CD4-positive, alpha-beta T cell treated with Interleukin-15 for 4 hours (primary cell): ENCODE measurements around the gene DYRK1A.

Source experiments
- DNase-seq: peaks from one replicate; pipeline ENCODE4 v3.0.0-alpha.2; 2020; ENCODE audit warnings: low spot score

The DYRK1A gene

DNA sequence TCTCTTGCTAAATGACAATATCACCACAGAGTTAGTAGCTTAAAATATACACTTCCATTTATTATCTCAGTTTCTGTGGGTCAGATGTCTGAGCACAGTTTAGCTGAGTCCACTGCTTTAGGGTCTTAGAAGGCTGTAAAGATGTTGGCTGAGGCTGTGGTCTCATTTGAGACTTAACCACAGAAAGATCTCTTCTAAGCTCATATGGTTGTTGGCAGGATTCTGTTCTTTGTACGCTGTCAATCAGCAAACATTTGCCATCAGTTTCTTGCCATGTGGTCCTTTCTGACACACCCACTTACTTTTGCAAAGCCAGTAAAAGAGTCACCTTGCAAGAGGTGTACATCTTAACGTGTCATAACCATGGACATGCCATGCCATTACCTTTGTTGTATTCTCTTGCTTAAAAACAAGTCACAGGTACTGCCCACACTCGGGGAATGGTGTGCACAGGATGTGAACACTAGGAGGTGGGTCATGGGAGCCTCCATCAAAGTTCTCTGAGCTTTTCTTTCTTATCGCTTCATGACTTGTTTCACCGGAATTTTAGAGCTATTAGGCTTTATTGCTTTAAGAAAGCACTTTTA, 18.7 kb downstream of the DYRK1A start:
- no peak for DNase-seq

GRCh38 chr21:37386151-37386550, 19.6 kb downstream of the DYRK1A start:
- DNase-seq, result no peak

DNA sequence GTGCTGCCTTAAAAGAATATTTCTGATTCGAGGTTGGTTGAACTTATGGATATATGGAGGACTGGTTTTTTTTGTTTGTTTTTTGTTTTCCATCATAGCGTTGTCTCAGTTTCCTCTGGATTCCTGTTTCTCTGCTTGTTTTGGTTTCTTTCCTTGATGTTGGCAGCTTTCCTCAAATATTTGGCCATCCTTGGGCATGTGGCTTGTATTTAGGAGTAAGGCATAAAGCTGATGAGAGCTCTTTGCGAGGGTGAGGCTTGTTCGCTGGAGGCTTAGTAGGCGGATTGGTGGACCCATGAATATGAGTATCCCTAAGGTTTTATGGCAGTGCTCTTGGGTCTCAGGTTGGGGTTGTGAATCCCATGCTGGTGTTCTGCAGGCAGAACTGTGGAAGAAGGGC, 22.9 kb downstream of the DYRK1A start:
- no peak for DNase-seq

- no peak for DNase-seq
These were observed 25.1 kb downstream of the DYRK1A start for GRCh38 chr21:37391666-37392065.

DNA sequence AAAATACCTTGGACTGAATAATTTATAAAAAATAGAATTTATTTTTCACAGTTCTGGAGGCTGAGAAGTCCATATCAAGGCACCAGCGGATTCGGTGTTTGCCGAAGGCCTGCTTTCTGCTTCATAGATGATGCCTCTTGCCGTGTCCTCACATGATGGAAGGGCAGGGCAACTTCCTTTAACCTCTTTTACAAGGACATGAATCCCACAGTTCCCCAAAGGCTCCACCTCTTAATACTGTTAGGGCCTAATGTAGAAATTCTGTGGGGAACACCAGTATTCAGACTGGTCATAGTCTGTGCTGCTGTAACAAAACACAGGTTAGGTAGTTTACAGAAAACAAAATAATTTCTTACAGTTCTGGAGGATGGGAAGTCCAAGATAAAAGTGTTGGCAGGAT, 25.9 kb downstream of the DYRK1A start:
- no peak for DNase-seq

GRCh38 chr21:37393030-37393429, 26.5 kb downstream of the DYRK1A start:
- DNase-seq, result no peak

DNA sequence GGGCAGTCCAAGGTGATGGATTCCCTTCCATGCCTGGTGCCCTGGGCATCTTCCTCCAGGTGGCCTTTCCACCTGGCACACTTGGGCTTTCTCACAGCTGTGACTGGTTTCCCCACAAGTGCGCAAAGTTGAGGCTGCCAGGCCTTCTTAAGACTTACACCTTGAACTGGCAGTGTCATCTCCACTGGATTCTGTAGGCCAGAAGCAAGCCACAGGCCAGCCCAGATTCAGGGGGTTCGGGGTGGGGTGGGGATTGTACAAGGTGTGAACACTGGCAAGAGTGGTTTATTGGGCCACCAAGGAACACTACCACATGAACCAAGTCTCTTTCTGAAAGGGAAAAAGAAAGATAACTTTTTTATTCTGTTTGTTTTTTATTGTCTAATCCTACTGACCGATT, 27.2 kb downstream of the DYRK1A start:
- DNase-seq, result no peak

- no peak for DNase-seq
These were observed 29.4 kb downstream of the DYRK1A start for GRCh38 chr21:37395961-37396360.

GRCh38 chr21:37396855-37397254, 30.3 kb downstream of the DYRK1A start:
- no peak for DNase-seq

DNA sequence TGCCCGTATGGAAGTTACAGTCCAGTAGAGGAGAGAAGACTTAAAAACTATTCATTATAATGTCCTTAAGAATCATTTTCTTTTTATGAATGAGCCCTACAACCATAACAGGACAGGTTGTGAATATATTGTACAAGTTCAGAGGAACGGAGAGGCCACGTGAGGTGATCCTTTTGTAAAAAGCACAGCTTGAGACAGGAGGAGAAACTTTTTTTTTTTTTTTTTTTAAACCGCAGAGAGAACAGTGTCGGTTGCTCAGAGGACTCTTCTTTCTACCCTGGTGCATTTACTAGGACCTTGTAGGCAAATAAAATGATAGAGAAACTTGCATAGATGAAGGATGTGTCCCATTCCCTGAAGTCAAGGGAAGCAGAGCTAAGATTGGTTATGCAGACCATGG, 32.1 kb downstream of the DYRK1A start:
- no peak for DNase-seq

- no peak for DNase-seq
These were observed 35.8 kb downstream of the DYRK1A start for GRCh38 chr21:37402251-37402867.

- DNase-seq, result no peak
These were observed 39.1 kb downstream of the DYRK1A start for GRCh38 chr21:37405629-37406028.

GRCh38 chr21:37407719-37408420, 41.3 kb downstream of the DYRK1A start:
- DNase-seq, result peak; percentile 18

DNA sequence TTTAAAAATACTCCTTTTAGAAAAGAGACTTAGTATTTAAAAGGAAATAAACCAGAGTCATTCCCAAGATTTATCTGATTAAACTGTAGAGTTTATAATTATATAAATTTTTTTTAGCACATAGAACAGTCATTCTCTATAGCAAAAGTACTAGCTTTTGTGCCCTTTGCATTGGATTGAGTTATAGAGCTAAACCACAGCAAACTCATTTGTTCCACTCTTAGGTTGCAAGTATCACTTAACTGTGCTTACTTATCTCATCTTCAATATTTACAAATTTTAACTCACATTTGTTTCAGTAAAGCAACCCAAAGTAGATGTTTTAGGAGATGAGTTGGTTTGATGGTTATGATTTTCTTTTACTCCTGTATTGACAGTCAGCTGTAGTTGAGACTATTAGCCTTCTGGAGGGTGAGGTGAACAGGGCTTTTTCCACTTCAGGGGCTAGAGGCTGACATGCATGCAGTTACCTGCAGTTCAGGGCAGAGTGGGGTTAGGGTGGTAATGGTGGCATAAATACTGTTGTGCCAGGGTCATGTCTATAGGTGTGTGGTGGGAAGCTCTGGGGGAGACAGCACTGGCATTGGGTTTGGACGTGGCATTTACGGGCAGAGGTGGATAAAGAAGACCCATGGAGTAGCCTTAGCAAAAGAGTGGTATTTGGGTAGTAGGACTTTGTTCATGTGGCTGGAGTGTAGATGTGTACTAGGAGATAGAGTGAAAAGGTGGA, 42.1 kb downstream of the DYRK1A start:
- no peak for DNase-seq

GRCh38 chr21:37410639-37411038, 44.1 kb downstream of the DYRK1A start:
- DNase-seq, result no peak

- DNase-seq, result no peak
These were observed 46.2 kb downstream of the DYRK1A start for GRCh38 chr21:37412603-37413360.

- DNase-seq, result no peak
These were observed 47.1 kb downstream of the DYRK1A start for GRCh38 chr21:37413553-37414291.

- no peak for DNase-seq
These were observed 48.0 kb downstream of the DYRK1A start for GRCh38 chr21:37414292-37415253.

- DNase-seq, result no peak
These were observed 49.4 kb downstream of the DYRK1A start for GRCh38 chr21:37415939-37416338.

DNA sequence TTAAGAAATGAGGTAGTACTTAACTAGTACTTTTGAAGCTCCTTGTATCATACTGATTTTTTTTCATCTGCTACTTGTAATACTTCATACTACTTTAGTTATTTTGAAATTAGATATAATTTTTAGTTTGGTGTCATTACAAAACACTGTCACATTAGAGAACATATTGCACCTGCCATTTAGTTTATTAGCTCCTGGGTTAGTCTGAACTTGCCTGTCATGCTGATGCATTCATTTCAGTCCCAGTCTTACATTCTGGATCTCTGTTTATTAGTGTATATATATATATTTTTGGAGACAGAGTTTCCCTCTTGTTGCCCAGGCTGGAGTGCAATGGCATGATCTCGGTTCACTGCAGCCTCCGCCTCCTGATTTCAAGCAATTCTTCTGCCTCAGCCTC, 50.3 kb downstream of the DYRK1A start:
- no peak for DNase-seq
